Measurements from ENCODE around the gene PCDH19.

The PCDH19 gene

GRCh38 chrX:100410901-100411801 is 1.1 kb upstream of the PCDH19 start:
- no peak for FAIRE-seq
- no peak for TF ChIP-seq CTCF (IDR thresholded peaks at IDR 0.05; ENCODE audit: insufficient read depth, missing control alignments)
- no peak for DNase-seq (ENCODE audit: insufficient read length, low spot score)

- FAIRE-seq, result no peak
- DNase-seq (ENCODE audit: insufficient read length, low spot score), result no peak
- TF ChIP-seq CTCF (IDR thresholded peaks at IDR 0.05; ENCODE audit: insufficient read depth, missing control alignments), result no peak
Measured at GRCh38 chrX:100408713-100409609, 1.1 kb downstream of the PCDH19 start.

DNA sequence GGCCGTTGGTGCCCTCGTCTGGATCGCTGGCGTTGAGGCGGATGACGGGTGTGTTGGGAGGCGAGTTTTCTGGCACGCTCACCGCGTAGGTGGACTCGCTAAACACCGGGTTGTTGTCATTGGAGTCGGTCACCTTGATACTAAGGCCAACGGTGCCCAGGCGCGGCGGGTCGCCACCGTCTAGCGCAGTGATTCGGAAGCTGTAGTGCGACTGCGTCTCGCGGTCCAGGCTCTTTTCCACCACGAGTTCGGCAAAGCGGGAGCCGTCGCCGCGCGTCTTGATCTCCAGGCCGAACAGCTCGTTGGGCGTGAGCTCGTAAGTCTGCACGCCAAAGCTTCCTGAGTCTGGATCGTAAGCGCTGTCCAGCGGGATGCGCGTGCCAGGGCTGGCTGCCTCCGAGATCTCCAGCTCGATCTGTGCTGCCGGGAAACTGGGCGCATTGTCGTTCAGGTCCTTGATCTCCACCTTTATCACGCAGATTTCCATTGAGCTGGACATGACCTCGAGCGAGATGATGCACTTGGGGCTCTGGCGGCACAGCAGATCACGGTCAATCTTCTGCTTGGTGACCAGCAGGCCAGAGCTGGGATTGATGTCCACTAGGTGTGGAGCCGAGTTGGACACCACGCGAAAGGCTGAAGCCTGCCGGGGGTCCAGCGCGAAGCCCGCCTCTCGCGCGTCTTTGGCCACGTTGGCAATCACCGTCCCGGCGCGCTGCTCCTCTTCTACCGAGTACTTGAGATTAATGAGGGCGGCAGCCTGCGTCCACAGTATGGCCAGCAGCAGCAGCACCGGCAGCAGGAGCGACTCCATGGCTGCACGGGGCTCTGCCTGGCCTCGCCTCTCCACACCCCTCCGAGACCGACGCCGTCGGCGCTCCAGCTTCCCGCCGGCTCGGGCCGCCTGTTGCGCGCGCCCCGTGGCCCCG is 2.0 kb downstream of the PCDH19 start:
- FAIRE-seq (no peak), DNase-seq (ENCODE audit: insufficient read length, low spot score) (no peak)
- no peak for TF ChIP-seq CTCF (IDR thresholded peaks at IDR 0.05; ENCODE audit: insufficient read depth, missing control alignments)

DNA sequence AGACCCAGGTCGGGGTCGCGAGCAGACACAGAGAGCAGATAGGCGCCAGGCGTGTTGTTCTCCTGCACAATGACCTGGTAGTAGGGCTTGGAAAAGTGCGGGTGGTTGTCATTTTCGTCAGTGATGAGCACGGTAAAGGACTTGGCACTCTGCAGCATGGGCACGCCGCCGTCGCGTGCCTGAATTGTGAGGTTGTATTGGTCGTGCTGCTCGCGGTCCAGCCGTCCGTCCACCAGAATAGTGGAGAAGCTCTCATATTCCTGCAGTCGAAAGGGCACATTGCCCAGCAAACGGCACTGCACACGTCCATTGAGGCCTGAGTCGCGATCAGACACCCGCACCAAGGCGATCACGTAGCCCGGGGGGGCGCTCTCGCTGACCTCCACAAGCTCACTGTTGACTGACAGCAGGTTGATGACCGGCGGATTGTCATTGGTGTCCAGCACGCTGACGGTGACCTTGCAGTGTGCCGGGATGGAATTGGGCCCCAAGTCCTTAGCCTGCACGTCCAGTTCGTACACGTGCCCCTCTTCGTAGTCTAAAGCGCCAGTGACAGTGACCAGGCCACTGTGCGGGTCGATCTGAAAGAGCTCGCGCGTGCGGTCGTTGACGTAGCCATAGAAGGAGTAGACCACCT is 2.8 kb downstream of the PCDH19 start:
- no peak for TF ChIP-seq CTCF (IDR thresholded peaks at IDR 0.05; ENCODE audit: insufficient read depth, missing control alignments)
- no peak for FAIRE-seq
- DNase-seq (ENCODE audit: insufficient read length, low spot score), result no peak

GRCh38 chrX:100405424-100405823 is 4.6 kb downstream of the PCDH19 start:
- no peak for DNase-seq (ENCODE audit: insufficient read length, low spot score)
- FAIRE-seq, result no peak
- TF ChIP-seq CTCF (IDR thresholded peaks at IDR 0.05; ENCODE audit: insufficient read depth, missing control alignments), result no peak

DNA sequence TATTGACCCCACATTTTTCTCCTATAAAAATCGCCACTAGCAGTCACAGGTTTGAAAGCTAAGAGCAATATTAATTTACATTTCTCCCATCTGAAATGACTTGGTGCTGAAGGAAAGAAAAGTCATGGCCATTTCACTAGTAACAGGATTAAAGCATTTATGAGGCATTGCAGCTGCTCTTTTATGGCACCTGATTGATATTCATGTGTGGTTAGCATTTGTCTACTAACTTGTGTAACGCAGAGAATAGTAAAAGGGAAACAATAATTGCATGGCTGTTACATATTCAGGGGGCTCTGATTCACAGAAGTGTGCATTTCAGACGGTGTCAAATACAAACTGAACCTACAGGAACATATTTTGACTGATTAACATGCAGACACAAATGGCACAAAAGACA is 5.2 kb downstream of the PCDH19 start:
- no peak for FAIRE-seq
- no peak for TF ChIP-seq CTCF (IDR thresholded peaks at IDR 0.05; ENCODE audit: insufficient read depth, missing control alignments)
- DNase-seq (ENCODE audit: insufficient read length, low spot score), result no peak
